ENCODE data around the gene NQO2.

DNA sequence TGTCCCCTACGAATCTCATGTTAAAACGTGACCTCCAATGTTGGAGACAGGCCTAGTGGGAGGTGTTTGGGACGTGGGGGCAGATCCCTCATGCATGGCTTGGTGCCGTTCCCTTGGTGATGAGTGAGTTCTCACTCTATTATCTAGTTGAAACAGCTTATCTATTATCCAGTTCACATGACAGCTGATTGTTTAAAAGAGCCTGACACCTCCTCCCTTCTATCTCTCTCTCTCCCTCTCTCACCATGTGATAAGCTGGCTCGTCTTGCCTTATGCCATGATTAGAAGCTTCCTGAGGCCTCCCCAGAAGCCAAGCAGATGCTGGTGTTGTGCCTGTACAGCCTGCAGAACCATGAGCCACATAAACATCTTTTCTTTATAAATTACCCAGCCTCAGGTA is 35.7 kb downstream of the NQO2 start:
- TF ChIP-seq, protein P1, sequence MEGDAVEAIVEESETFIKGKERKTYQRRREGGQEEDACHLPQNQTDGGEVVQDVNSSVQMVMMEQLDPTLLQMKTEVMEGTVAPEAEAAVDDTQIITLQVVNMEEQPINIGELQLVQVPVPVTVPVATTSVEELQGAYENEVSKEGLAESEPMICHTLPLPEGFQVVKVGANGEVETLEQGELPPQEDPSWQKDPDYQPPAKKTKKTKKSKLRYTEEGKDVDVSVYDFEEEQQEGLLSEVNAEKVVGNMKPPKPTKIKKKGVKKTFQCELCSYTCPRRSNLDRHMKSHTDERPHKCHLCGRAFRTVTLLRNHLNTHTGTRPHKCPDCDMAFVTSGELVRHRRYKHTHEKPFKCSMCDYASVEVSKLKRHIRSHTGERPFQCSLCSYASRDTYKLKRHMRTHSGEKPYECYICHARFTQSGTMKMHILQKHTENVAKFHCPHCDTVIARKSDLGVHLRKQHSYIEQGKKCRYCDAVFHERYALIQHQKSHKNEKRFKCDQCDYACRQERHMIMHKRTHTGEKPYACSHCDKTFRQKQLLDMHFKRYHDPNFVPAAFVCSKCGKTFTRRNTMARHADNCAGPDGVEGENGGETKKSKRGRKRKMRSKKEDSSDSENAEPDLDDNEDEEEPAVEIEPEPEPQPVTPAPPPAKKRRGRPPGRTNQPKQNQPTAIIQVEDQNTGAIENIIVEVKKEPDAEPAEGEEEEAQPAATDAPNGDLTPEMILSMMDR (IDR thresholded peaks at IDR 0.05 in 8 of 11, conservative IDR thresholded peaks at IDR 0.05 in 3 of 11): no peak
- TF ChIP-seq POLR2AphosphoS5 (IDR thresholded peaks at IDR 0.05): no peak
